GM19240 (cell line): ENCODE measurements around the gene UPK2.
A peak's percentile ranks its signal among the peaks of the same experiment; 100 is the strongest.

ENCODE experiments used
- DNase-seq: peaks from one replicate; pipeline ENCODE4 v3.0.0; 2011; ENCODE audit warnings: low spot score; ENCODE audit not compliant: insufficient read length

UPK2 gene

DNA sequence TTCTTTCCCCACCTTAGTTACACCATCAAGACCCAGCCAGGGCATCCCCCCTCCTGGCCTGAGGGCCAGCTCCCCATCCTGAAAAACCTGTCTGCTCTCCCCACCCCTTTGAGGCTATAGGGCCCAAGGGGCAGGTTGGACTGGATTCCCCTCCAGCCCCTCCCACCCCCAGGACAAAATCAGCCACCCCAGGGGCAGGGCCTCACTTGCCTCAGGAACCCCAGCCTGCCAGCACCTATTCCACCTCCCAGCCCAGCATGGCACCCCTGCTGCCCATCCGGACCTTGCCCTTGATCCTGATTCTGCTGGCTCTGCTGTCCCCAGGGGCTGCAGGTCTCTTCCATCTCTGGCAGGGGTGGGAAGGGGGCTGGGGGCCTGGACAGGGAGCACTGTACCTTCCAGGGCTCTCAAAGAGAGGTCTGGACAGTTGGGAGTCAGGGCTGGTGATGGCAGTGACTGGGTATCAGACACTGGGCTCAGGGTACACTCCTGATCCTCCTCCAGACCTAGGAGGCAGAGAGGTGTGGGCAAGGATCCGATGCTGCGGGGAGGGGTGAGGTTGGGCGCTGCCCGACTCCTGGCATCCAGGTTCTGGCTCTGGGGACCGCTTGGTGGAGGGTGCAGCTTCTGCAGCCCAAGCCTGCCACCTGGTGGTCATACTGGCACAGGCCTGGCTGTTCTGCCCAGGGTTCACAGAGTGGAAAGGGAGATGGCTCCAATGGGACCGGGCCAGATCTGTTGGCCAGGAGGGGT is at the start of gene UPK2:
Gene UPK2, plus strand, starts transcription at position 205 of the 753 bp plus-strand sequence. Its CDS starts 53 bp downstream, at position 258.
- peak; percentile 91 for DNase-seq

DNA sequence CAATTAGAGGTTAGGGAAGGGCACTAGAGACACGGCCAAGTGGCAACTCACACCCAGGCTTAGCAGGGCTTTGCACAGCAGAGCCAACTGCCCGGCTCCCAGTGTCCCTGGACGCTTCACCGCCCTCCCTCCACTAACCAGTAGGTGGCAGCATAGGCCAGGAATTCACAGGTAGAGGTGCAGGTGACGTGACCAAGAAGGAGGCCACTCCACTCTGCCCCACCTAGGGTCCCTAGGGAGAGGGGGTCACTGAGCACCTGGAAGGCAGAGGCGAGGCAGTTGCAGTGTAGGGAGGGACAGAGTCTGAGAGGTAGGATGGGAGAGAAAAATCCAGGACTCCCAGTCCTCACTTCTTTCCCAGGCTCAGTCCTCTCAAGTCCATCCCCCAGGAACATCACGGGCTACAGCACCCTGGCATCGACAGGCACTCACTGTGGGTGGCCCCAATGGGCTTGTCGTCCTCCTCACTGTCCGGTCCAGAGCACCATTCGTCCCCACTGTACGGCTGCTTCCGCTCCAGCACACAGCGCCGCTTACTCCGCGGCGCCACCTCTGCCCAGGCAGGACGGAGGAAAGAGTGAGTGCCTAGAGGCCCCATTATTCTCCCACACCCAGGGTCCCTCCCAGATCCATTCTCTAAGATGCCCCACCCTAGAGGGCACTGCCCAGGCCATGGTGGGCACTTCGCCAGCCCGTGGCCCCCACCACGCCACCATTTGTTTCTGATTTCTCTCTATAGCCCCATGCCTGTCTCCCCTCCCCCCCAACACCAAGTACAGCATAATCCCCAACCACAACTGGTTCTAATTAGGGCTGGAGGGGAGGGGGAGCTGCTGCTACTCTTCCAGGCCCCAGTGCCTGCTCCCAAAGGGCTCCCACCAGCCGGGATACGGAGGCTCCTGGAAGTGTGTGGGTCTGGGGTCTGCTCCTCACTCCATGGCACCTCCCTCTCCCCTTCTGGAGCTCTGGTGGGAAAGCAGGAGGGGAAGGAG is 48.8 kb upstream of the UPK2 start:
- DNase-seq, result peak; percentile 98

DNA sequence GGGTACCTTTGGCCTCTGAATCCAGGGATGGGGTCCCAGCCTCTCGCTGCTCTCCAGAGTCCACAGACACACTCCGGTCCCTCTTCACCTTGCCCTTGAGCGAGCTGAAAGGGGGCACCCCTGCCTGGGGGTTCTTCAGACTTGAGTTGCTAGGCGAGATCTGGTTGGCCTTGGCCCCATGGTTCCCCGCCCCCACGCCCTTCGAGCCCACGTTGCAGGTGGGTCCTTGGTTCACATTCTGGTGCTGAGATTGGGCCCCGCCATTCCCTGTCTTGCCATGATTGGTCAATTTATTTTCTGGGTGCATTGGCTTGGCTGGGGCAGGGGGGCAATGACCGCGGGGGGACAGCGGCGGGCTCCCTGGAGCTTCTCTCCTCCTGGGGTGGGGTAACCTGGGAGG is 47.8 kb upstream of the UPK2 start:
- DNase-seq, result no peak

DNA sequence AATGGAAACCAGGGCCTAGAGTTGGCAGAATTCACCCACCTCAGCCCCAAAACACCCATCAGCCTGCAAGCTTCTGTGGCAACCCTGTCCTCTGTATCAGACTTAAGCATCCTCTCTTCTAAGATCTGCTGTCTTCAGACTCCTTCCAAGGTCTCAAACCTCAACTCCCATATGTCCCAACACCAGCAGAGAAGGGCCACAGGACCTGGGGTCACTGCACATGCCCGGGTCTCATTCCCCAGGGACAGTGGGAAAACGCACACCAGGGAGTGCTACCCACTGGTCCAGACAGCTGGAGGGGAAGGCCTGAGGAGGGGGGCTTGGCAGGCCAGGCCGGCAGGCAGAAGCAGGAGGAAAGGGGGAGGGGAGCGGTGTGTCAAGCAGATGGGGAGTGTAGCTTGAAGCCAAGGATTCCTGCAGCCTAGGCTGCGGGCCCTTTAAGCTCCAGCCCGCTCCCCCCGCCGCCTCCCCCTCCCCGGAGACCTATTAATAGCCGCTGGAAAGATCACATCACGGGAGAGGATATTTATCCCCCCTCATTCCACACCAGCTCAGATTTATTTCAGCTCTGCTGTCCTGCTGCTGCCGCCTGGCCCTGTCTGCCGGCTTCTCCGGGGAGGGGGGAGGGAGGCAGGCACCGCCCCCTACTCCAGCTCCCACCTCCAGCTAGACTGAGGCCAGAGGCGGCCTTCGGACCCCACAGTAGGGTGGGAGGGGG is 47.0 kb upstream of the UPK2 start:
- no peak for DNase-seq

DNA sequence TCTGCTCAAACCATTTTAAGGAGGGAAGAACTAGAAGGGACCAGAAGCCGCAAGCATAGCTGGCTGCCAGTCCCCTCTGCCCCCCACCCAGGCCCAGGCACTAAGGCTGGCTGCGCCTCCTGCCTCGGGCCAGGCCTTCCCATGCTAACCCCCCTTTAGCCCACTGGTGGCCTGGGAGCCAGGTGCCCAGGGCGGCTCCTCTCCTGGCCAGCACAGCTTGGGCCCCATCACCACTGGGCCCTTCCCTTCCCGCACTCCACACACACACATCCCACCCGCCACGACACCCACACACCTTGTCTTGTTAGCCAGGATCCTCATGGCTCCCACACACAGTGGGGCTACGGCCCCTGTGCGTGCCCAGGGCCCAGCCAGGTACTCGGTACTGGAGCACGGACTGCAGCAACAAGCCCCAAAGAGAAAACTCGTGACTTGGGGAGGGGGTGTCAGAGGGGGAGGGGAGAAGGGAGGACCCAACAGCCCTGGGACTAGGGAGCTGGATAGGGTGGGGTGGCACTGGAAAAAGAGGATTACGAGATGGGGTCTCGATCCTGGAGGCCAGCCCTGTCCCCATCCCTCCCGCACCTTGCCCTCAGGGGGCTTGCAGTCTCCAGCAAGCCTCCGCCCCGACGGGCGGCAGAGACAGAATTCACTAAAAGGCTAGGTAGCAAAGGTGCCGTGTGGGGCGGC is 46.3 kb upstream of the UPK2 start:
- DNase-seq, result no peak

DNA sequence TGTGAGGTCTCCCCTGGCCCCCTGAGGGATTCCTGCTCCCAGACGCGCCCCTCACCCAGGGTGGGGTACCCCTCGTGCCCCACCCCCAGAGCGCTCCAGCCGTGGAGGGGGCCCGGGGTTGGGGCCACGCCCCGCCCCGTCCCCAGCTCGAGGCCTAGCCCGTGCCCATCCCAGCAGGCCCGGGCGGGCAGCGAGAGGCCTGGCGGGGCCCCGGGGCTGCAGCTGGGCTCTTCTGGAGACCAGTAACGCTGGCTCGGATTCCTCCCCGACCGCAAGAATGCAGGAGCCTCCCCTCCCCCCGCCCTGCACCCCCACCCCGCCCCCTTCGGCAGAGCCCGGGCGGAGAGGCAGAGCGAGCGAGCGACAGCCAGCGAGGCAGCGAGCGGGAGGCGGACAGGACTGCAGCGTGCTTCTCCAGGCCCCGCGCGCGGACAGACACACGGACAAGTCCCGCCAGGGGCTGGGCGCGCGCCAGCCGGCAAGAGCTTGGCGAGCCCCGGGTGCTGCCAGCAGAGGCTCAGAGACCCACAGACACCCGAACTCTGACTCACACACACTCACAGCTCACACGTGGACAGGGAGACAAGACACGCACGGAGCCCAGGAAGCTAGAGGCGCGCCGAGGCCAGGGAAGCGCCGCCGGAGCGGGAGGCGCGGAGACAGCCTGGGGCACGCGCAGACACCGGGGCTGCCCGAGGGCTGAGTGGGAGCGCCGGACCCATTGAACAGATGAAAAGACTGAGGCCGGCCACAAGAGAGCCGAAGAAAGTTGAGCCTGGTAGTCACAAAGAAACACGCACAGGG is 45.6 kb upstream of the UPK2 start:
- DNase-seq, result no peak

DNA sequence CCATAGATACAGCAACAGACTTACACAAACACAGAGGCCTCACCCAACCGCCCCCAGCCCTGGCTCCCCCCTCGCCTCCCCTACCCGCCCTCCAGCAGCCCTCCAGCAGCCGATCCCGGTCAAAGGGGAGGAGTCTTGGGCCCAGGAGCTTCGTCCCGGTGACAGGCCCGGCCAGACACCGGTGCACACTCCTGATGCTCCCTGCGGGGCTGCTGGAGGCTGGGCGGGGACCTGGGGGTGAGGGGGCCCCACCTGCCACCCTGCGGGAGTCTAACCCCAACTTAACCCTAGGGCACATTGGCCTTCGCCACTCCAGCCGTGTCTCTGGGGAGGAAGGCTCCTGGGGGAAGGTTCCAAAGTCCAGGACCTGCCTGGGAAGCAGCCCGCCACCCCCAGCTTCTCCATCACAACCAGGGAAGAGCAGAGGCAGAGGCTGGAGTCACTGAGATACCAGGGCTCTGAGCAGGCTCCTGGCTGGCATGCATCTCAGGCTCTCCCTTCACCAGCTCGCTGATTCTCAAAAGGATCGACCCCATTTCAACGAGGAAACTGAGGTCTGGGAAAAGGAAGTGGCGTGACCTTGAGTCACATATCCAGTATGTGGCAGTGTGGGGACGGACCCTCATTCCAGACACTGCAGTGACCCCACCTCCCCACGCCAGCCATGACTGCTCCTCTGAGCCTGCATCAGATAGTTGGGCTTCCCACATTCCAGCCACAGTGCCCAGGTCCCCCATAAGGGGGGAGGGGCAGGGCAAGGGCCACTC is 44.8 kb upstream of the UPK2 start:
- DNase-seq, result no peak

DNA sequence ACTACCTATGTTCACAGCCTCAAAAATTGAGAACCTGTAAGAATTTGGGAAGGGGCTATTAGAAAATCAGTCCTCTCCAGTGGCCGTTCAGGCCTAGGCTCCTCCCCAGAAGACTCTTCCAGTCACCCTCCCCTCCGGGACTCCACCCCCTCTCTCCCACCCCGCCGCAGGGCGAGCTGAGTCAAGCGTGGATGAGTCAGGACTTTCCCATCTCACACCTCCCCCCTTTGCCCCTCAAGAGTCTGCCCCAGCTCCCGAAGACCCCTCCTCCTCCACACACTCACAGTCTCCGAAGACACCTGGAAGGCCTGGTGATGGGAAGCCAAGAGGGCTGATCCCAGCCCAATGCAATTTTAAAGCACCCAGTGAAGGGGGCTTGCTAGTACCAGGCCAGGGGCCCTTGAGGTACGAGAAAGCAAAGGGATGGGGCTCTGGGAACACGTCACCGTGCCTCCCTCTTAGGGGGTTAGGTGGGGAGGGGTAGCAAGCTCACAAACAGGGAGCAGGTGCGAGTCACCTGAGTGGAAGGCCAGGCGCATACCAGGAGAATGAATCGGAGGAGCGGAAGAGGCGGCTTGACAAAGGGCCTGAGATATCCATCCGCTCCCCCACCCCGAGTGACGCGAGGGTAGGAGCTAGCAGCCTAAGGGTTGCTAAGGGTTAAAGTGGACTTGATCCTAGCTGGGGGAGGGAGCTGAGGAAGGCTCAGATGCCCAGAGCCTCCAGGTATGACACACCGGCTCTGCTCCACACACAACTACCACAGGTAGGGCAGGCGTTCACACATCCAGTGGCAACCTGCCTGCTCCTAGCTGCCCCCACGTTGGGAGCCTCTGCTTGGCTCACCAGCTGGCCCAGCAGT is 44.0 kb upstream of the UPK2 start:
- no peak for DNase-seq

DNA sequence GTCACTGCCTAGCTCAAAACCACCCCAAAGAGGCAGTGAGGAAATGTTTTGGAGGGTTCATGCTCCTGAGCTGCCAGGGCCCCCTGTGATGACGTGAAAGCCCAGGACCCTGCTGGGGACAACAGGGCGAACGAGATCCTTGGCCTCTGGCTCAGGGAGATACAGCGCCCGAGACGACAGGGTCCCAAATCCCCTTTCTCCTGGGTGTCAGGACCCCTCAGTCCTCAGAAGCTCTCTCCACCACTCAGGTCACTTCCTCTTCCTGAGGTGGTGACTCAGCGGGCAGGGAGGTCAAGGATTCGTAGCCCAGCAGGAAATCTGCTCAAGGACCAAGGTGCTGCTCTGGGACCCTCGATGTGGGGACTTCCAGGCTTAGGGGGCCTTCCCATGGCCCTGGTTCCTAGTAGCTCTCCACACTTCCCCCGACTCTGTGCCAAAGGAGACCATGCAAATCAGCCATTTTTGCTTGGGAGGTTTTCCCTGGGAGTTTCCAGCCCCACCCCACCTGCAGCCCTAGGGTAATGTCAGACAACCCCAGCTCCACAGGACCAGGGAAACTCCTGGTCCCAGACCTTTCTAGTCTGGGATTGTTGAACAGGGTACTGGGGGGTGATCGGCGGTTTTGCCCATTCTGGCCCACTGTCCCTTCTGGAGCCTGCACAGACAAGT is 43.2 kb upstream of the UPK2 start:
- DNase-seq, result no peak

DNA sequence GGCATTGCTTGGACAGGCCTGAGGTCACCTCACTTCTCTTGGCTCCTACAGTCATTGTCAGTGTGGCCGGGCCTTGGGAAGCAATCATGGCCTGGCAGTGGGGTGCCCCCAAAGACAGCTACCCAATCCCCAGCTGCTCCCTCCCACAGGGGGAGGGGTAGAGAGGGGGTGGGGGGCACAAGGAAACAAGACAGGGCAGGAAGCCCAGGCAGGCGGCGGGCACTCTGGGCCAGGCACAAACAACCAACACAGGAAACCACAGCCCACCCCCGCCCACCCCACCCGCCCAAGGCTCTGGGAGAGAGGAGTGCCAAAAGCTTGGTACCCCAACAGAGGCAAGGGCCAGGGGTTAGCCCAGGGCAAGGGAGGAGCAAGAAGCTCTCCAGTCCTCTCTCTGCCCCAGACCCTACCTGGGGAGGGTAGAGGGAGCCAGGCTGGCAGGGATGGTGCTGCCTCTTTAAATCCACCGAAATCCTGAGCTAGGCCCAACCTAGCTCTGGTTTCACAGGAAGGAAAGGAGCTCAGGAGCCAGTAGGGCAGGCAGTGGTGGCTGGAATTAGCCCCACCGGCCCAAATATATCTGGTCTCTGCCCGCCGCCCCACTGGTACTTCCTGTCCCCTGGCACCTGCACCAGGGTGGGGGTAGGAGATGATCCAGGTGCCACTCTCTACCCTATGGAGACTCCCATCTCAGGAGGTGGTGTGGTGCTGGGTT is 42.5 kb upstream of the UPK2 start:
- DNase-seq, result no peak

DNA sequence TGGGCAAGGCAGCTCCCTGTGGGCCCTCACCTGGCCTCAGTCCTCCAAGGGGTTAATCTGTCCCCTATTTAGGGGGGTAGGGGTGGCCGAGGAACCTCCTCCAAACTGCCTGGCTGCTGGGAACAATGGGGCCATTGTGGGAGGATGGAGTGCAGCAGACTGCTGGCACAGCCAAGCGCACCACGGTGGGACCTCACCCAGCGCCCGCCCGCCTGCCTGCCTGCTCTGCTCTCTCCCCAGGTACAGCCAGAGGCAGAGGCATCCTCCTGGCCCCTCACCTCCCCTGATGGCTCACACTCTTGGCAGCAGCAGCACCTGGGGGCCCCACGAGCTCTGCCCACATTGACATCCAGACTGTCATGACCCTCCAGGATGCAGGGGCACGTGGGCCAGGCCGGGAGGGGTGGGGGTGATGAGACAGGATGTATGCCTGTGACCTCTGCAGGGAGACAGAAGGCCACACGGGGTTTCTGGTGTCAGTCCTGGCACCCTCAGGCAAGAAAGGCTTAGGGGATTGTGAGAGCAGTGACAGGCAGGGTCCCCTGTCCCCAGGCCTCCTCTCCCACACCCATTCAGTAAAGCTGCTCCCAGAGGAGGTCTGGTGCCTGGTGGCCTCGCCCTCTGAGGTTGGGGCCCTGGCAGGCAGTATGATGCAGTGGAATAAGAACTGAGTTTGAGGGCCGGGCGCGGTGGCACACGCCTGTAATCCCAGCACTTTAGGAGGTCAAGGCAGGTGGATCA is 41.8 kb upstream of the UPK2 start:
- no peak for DNase-seq

DNA sequence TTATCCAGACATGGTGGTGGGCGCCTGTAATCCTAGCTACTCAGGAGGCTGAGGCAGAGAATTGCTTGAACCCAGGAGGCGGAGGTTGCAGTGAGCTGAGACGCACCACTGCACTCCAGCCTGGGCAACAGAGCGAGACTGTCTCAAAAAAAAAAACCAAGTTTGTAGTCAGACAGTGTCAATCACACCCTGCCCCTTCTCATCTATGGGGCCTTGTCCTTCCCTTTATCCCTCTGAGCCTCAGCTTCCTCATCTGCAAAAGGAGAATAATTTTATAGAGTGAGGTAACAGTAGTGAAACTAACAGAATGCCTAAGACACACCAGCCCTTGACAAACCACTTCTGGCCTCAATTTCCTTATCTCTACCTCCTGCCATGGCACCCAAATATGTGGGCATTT is 41.1 kb upstream of the UPK2 start:
- no peak for DNase-seq

DNA sequence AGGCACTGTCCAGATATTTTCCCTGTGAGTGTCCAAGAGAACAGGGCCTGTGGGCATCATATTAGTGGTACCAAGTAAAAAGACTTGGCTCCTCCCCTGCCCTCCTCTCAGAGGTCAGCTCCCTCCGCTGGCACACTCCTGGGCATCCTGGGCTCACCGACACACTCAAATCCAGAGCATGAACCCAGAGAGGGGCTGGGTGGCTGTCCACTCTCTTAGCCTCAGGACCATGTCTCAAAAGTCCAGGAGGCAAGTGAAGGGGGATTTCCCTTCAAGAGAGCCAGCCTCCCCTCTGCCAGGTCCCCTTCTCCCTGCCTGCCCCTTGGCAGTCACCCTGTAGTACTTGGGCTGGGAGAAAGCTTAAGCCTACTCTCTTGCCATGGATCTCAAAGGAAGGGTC is 40.7 kb upstream of the UPK2 start:
- no peak for DNase-seq

DNA sequence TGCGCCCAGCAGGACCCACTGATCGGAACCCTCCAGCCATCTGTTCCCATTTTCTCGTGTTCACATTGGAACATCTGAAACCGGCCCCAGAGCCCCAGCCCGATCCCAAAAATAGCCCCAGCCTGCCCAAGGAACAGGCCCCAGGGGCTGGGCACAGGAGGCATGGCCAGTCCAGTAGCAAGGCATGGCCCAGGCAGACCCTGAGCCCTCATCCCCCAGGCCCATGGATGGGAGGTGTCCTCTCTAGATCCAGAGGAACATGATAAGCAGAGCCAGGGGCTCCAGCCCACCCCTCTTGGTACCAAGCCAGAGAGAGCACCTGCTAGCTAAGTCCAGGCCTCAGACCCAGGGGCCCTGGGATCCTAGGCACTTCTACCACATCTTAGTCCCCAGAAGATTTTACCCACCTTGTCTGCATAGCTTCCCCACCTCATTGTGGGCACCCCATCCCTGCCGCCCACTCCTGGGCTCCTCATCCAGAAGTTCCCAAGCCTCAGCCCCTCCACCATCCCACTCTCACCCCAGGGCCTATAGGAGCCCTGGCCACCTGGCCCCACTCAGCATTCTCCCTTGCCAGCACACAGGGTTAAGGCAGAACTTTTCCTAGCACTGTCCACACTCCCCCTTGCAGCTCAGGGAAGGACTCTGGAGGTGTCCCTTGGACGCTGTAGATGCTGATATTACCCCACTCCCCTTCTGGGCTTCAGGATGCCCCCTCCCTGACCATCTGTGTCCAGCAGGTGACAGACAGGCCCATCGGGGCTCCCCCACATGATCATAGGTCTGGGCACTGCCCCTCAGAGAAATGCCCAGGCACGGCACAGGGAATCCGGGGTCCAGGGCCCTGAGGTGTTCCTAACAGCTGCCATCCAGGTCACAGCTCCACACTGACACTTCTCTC is 39.9 kb upstream of the UPK2 start:
- DNase-seq, result no peak

DNA sequence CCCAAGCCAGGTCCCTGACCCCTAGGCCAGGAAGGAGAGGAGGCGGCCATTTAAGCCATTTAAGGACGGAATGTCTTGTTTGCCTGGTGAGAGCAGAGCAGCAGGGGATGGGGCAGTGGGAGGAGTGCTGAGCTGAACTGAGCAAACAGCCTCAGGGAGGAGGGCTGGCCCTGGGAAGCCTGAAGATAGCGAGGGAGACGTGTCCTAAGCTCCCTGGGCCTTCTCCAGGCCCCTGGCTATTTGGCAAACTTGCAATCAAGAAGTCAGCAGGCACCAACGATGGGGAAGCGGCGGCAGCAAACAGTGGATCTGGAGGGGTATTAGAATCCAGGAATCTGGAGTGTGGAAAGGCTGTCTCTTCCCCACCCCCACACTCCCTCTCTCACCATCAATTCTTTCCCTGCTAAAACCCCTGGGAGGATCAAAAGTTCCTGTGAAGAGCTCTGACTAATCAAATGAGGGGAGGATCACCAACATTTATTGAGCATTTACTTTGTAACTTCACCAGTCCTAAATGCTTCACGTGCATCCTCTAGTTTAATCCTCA is 39.2 kb upstream of the UPK2 start:
- DNase-seq, result no peak
